Measurements from ENCODE around the gene ZNF358. TPM values are rescaled to one million over a fixed set of nuclear protein-coding genes. Genes with fewer than 3 reads are reported as not detected.

Gene ZNF358
- total and polyA plus RNA-seq, 10 of the 15 experiments (the other 5 are each of a cell fraction or from before 2014, with no cell fraction given) = 0.09 to 6.3 (median 1.9) TPM; not detected in 1

- TF ChIP-seq USF2 (IDR thresholded peaks at IDR 0.05; ENCODE audit: borderline replicate concordance, low read depth, low read length) = no peak
- 0 out of 3 replicates have a peak, but pooled peaks of 1 of the 2 experiments have one; percentile 1 for TF ChIP-seq EGR1 (IDR thresholded peaks at IDR 0.05; ENCODE audit: borderline replicate concordance in 1 of 2, low read depth in 2 of 2, low read length in 2 of 2)
- no peak for TF ChIP-seq ZNF687 (IDR thresholded peaks at IDR 0.05)
- no peak for TF ChIP-seq E4F1 (IDR thresholded peaks at IDR 0.05; ENCODE audit: borderline replicate concordance, partially characterized antibody)
- TF ChIP-seq BMI1 (IDR thresholded peaks at IDR 0.05; ENCODE audit: borderline replicate concordance) = no peak
- no peak for TF ChIP-seq CEBPB (IDR thresholded peaks at IDR 0.05; ENCODE audit: borderline replicate concordance in 1 of 2, low read depth in 2 of 2, low read length in 2 of 2)
- no peak for TF ChIP-seq REST (IDR thresholded peaks at IDR 0.05; ENCODE audit: low read depth, low read length)
- no peak for TF ChIP-seq HCFC1 (IDR thresholded peaks at IDR 0.05; ENCODE audit: low read length)
- TF ChIP-seq KDM1A (IDR thresholded peaks at IDR 0.05; ENCODE audit: borderline replicate concordance) = no peak
- no peak for TF ChIP-seq ZBED1 (IDR thresholded peaks at IDR 0.05; ENCODE audit: borderline replicate concordance)
- TF ChIP-seq EED (IDR thresholded peaks at IDR 0.05; ENCODE audit: low read depth) = peak; percentile 44; the same call in 1 of the 2 replicates
- TF ChIP-seq PAX8 (IDR thresholded peaks at IDR 0.05) = no peak
- TF ChIP-seq TCF12 (IDR thresholded peaks at IDR 0.05; ENCODE audit: low read depth, low read length) = no peak
- TF ChIP-seq ZZZ3 (IDR thresholded peaks at IDR 0.05; ENCODE audit: control insufficient read depth, insufficient read length, low read depth) = no peak
- no peak for TF ChIP-seq JUNB (IDR thresholded peaks at IDR 0.05)
- no peak for TF ChIP-seq ATF3 (IDR thresholded peaks at IDR 0.05; ENCODE audit: borderline replicate concordance, extremely low read depth, low read depth, low read length)
- no peak for TF ChIP-seq LARP7 (IDR thresholded peaks at IDR 0.05)
Observed at GRCh38 chr19:7534531-7535046, 18.7 kb downstream of the ZNF358 start (continued).

Measured in GM12878 (cell line).